NCI-H1417 (cell line): ENCODE data around the gene NFATC1.

ENCODE experiments used
- DNase-seq, 3 experiments: peaks; one replicate each; lab custom pipeline; 2025; lab: John Stamatoyannopoulos, UW

Gene NFATC1

DNA sequence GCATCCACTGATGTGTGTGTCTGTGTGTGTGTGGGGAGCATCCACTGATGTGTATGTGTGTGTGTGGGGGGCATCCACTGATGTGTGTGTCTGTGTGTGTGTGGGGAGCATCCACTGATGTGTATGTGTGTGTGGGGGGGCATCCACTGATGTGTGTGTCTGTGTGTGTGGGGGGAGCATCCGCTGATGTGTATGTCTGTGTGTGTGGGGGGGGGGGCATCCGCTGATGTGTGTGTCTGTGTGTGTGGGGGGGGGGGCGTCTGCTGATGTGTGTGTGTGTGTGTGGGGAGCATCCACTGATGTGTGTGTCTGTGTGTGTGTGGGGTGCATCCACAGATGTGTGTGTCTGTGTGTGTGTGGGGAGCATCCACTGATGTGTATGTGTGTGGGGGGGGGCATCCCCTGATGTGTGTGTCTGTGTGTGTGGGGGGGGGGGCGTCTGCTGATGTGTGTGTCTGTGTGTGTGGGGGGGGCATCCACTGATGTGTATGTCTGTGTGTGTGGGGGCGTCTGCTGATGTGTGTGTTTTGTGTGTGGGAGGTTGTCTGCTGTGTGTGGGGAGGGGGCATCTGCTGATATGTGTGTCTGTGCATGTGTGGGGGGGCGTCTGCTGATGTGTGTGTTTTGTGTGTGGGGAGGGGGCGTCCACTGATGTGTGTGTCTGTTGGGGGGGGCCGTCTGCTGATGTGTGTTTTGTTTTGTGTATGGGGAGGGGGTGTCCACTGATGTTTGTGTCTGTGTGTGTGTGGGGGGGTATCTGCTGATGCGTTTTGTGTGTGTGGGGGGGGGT lies 125.9 kb downstream of the NFATC1 start:
- DNase-seq, result no peak

- DNase-seq, result no peak
These were observed 126.9 kb downstream of the NFATC1 start for GRCh38 chr18:79522451-79523205.

DNA sequence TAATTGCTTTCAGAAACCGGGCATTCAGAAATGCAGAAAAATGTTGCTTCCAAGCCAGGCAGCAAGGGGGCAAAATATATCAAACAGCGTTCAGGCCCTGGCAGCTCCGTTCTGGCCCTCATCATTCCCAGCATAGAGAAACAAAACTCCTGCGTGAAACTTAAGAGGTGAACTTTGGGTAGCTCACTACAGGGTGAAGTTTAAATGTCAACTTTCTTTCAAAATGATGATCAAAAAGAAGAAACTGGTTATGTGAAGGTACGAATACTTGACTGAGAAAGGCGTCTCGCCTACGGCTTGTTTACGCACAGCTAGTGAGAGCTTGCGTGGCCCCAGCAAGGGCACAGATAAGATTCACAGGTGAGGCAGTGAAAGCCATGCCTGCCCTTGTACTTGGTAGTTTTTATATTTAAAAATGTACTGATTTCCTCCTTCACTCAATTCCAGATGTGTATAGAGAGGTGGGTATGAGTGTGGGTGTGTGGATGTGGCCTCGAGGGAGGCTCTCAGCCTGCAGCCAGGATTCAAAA lies 127.5 kb downstream of the NFATC1 start:
- DNase-seq, result no peak

DNA sequence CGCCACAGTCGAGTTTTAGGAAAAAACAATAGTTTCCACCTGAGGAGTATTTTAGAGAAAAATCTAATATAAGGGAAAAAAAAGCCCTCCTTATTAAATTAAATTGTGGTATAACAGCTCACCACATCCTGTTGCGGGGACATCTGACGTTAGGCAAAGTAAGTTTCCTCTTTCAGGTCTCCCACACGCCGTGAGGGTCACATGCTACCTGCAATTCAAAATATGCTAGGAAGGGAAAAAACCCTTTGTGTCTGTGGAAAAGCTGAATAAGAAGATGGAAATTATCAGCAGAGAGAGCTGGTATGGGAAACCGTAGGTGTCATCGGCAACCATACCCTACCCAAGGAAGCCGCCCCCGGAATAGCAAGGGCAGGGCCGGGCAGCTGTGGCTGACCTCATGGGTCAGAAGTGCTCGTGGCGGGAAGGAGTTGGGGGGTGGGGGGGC lies 128.0 kb downstream of the NFATC1 start:
- DNase-seq, result no peak

DNA sequence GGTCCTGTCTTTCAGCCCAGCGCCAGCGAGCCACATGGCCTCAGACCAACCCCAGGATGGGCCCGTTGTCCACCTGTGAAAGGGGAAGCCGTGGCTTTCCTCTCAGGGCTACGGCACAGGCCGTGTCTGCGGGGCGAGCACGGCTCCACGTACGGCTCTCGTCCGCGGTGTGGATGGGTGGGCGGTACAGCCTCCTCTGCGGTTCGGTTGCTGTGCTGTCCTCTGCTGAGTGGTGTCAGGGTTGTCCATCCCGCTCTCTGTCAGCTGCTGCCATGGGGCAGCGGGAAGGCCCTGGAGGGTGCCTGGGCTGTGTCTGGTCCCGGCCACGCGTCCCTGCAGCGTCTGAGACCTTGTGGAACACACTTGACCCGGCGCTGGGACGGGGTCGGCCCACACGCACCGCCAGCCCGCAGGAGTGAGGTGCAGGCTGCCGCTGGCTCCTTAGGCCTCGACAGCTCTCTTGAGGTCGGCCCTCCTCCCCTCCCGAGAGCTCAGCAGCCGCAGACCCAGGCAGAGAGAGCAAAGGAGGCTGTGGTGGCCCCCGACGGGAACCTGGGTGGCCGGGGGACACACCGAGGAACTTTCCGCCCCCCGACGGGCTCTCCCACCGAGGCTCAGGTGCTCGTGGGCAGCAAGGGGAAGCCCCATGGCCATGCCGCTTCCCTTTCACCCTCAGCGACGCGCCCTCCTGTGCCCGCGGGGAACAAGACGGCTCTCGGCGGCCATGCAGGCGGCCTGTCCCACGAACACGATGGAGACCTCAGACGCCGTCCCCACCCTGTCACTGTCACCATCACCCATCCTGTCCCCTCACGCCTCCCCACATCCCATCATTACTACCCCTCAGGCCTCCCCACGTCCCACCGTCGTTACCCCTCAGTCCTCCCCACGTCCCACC lies 128.7 kb downstream of the NFATC1 start:
- DNase-seq, result no peak

GRCh38 chr18:79525556-79526467 lies 130.1 kb downstream of the NFATC1 start:
- DNase-seq, result no peak

GRCh38 chr18:79526468-79527460 lies 131.0 kb downstream of the NFATC1 start:
- no peak for DNase-seq

DNA sequence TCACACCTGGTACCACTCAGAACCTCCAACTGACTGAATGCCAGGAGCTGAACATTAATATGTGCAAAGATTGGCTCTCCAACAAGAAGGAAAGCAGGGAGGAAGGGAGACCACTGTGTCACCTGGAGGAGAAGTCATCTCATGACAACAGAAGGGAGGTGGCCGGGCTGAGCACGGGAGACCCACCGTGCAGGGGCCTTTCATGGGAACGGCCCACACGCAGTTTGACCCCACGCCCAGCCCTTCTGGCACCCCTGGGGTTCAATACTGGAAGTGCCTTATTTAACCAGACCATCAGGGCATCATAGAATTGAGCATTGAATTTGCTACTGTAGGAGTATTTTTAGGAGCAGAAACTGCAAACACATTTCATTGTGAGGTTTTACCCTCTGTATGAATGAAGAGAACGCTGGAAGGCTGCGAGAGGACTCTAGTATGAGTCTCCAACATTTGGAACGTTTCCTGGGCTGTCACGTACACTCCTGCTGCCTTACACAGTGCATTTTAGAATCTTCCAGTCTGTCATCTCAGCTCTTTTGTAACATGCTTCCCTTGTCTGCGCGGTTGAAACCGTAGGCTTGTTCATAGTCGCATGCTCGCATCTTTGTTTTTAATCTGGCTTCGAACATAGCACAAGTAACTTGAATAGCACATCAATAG lies 132.1 kb downstream of the NFATC1 start:
- no peak for DNase-seq

- no peak for DNase-seq
These were observed 132.6 kb downstream of the NFATC1 start for GRCh38 chr18:79528316-79528695.

- peak; percentile 34 to 89 (median 69) for DNase-seq
These were observed 133.1 kb downstream of the NFATC1 start for GRCh38 chr18:79528846-79529245.

DNA sequence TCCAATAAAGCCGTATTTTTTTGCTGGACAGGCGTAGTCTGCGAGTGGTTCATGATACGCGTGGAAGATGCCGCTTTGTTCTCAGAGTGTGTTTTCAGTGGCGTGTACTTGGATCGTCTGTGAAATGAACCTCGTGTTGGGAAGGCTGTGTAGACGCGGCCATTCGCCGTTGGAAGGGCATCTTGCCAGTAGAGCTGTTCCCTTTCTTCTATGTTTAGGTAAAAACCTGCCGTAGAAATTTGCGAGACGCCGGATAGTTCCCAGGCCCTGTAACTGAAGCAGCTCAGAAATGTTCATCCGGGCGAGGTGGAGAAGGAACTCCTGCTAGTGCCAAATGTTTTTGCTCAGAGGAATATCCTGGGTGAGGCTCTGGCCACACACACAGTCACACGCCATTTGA lies 133.6 kb downstream of the NFATC1 start:
- DNase-seq, result no peak

DNA sequence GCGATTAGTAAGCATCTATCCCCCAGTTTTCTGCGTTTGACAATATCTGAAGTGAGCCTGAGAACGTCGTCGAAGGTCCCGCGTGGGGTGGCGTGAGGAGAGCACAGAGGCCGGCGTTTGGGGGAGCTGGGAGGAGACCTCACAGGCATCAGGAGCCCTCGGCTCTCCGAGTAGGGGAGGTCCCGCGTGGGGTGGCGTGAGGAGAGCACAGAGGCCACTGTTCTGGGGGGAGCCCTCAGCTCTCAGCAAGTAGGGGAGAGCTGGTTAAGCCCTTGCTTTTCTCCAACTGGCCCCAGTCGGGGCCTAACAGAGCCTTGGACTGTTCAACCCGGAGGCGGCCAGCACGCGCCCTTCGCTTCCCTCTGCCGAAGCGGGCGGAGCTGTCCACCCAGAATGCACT lies 134.3 kb downstream of the NFATC1 start:
- no peak for DNase-seq

GRCh38 chr18:79530821-79531220 lies 135.1 kb downstream of the NFATC1 start:
- no peak for DNase-seq

DNA sequence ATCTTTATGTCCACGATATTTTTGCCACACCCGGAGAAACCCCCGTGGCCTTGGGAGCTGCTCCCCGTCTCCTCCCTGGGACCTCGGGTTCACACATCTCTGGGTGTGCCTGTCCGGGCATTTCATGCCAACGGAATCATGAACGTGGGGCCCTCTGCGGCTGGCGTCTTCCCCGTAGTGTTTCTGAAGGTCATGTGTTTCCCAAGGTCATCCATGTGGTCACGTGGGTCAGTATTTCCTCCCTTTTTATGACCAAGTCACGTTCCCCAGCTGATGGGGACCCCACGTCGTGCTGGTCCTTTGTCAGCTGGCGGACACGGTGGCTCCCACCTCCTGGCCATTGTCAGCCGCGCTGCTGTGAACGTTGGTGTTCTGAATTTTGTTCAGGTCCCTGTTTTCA lies 135.7 kb downstream of the NFATC1 start:
- DNase-seq, result no peak

DNA sequence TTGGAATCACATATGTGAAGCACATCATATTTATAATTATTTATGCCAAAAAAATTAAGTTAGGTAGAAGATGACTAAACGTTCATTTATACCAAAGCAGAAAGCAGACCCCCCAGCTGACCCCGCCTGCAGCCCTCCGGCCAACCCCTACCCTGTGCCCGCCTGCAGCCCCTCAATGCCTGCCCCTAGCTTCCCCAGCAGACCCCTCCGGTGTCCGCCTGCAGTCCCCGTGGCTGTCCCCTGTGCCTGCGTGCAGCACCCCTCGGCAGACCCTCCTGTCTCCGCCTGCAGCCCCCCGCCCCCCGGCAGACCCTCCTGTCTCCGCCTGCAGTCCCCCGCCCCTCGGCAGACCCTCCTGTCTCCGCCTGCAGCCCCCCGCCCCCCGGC lies 136.2 kb downstream of the NFATC1 start:
- no peak for DNase-seq

DNA sequence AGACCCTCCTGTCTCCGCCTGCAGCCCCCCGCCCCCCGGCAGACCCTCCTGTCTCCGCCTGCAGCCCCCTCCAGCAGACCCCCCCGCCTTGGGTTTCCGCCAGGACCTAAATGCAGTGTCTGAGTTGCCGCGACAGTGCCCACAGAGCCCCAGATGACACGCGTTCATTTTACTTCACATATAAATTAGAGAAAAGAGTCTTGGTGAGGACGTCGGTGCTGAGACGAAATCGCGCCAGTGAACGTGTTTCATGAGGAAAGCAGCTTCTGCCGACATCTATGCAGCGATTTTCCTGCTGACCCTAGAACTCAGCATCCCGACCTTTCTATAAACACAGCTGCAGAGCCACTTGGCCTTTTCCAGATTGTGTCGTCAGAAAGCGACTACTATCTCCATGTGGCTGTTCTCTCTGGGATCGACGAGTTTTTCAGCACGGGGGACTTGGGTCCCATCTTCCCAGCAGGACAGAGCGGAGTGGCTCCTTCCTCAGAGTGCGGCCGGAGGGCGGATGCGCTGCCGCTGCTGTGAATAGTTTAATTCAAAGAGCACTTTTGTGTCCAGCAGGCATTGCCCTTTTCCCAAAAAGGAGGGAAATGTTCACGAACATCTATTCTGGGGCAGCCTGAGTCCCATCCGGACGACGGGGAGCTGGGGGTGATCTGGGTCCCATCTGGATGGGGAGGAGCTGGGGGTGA lies 136.7 kb downstream of the NFATC1 start:
- peak in 1 of 3 experiments; percentile 61 for DNase-seq

DNA sequence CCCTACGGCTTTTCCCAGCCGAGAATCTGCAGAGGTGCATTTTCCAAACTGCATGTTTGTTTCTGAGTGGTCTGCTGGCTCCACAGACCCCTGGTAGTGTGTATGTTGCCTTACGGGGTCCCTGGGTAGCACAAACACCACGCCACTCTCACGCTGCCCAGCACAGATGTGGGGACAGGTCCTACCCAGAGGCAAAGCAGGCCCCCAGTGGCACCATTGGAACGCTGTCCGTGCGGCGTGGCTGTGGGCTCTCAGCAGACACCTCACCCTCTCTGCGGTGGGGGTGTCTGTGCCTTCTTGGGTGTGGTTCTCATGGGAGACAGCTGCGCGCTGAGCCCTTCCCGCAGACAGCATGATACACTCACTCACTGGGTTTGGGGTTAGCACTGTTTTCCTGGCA lies 137.4 kb downstream of the NFATC1 start:
- no peak for DNase-seq

- no peak for DNase-seq
These were observed 137.9 kb downstream of the NFATC1 start for GRCh38 chr18:79533591-79533990.

GRCh38 chr18:79534356-79534755 lies 138.6 kb downstream of the NFATC1 start:
- no peak for DNase-seq
